ENCODE results near the gene ADISSP.

ADISSP gene

DNA sequence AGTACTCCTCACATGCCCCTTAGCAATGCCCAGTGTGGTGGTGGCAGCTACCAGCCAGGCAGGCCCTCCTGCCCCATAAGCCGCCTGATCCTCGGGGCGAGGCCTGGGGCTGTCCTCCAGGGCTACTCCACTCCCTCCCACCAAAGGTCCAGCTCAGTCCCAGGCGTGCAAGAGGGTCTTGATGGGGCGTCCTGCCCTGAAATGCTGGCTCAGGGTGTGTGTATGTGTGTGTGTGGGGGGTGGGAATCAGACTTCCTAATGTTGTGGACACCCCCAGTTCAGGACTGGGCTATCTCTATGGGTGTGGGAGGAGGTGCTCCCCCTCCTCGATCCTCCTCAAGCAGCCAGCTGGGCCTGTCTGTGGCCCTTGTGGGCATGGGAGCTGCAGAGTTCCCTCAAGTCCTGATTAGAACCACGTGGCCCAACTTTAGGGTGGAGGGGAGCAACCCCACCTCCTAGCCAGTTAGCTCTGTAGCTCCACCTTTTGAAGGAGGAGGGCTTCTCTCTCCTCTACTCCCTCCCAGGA is 27.6 kb downstream of the ADISSP start:
- DNase-seq (ENCODE audit: insufficient read length, low spot score) (no peak), FAIRE-seq (no peak)

DNA sequence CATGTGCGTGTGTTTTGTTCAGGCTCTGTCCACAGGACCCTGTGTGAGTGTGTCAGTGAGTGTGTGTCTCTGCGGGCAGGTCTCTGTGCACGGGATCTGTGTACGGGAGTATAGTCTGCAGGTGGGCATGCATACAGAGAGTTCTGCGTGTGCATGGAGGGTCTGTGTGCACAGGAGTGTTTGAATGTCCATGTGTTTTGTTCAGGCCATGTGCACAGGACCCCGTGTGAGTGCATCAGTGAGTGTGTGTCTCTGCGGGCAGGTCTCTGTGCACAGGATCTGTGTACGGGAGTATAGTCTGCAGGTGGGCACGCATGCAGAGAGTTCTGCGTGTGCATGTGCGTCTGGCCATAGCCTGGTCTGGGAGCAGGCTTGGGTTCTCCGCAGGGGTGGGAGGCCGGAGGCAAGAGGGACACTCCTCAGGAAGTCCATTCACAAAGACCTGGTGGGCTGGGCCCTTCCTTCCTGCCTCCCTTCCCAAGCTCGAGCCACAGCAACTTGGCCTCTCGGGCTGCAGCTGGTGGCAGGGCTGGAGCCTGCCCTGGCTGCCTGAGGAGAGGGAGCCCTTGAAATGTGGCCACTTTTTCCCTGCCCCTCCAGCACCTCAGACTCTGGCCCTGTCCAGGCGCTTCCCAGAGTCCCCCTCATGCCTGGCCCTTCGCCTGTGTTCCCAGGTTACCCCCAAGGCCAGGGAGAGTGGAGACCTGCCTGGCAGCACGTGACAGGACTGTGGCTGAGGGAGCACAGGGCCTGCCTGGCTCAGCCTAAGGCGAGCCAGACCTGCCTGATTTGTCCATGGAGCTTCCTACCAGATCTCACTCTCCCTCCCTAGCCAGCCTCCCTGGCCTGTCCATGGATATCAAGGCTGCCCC is 28.3 kb downstream of the ADISSP start:
- peak; percentile 74 for FAIRE-seq
- no peak for DNase-seq (ENCODE audit: insufficient read length, low spot score)

DNA sequence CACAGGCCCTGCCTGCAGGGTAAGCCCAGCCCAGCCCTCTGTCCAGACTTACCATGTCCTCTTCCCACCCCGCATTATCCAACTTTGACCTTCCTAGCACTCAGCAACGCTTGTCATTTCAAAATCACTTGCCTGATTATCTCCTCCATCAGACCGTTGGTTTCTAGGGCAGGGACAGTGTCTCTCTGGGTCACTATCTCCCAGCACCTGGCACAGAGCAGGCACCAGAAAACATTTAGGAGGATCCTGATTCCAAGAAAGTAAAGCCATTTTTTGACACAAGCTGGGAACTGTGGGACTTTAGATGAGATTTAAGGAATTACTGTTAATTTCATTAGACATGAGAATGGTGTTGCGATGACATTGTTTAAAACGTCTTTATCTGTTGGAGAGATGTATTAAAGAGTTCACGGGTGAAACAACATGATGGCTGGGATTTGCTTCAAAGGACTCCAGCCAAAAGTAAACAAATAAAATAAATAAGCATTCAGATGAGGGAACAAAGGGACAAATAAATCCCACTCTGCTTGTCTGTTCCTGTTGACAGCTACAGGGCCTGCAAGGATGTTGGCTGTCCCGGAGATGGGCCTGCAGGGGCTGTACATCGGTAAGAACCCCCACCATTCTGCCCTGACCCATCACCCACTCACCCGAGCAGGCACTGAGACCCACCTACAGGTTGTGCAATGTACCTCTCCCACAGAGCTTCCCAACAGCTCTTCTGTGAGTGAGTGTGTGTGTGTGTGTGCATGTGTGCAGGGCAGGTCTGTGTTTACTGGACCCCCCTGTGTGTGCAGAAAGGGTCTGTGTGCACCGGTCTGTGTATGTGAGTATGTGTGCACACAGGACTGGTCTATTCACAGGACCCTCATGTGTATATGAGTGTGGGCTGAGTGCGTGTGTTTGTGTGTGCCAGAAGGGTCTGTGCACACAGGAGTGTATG is 29.2 kb downstream of the ADISSP start:
- no peak for DNase-seq (ENCODE audit: insufficient read length, low spot score)
- FAIRE-seq, result no peak

DNA sequence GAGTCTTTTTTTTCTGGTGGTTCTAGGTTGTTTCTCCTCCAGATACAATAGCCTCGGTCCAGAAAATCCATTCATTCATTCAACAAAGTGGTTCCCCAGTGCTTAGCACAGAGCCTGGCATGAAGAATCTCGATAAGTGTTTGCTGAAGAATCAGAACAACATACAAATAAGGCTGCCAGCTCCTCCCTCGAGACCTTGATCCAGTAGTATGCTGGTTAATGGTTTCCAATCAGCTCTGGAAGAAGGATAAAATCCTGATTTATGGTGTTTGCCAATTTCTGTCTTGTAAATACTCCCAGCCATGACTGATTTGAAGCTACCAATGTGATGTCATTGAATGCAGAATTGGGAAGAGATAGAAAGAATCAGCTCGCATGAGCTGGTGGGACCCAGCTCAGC is 31.8 kb downstream of the ADISSP start:
- no peak for FAIRE-seq
- no peak for DNase-seq (ENCODE audit: insufficient read length, low spot score)

DNA sequence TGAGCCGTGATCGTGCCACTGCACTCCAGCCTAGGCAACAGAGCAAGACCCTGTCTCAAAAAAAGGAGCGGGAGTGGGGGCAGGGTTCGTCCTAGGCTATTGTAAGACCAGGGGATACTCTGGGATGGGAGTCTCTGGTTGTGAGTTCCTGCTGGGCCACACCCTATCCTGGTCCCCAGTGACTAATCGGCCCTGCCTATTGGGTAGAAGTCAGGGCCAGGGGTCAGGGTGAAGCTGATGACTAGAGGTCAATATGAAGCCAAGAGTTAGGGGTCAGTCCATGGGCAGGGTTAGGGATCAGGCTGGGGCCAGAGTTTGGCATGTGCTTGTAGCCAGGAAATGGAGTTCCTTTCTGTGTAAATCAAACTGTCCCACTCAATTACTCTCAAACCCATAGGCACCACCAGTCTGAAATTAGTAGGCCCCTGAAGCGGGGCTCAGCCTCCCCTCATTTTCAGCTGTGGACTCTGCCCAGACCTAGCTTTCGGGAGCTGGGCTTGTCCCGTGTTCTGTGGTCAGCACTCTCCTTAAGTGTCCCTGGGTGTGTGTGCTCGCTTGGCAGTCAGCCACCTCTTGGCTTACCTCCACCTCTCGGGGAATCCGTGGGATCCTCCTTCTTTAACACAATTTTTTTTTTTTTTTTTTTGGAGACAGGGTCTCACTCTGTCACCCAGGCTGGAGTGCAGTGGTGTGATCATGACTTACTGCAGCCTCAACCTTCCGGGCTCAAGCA is 33.3 kb downstream of the ADISSP start:
- DNase-seq (ENCODE audit: insufficient read length, low spot score) (no peak), FAIRE-seq (no peak)

DNA sequence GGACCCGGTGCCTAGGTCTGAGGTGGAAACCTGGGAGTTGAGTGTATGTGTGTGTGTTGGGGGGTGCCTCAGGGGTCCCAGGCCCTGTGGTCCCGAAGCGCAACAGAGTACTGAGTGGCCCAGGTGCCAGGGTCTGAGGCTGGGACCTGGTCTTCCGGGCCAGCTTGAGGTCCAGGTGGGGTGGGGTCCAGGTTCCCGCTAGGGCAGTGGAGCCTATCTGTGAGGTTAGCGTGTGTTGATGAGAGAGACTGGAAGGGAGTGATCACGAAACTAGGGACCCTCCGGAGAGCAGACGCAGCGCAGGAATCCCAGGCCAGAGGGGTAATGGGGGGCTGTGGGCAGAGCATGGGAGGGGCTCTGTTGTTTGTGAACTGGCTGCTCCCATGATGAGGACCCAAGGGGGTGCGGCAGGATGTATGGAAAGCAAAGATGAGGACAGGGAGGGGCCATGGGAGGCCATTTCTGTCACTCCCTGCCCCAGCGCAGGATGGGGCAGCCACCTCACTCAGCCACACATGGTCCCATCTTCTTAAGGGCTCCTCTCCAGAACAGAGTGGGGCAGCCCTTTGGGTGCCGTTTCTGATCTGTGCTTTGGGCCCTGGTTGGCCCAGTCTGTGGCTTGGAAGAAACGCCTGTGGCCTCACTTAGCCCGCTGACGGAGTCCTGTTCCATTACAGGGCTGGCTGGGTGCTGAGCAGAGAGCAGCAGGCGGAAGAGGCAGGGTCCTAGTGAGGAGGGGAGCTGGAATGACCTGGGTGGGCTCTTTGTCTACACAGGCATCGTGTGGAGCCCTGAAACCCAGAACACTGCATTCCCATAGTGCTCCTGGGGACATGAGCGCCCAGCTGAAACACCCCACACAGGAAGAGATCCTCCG is 34.2 kb downstream of the ADISSP start:
- no peak for FAIRE-seq
- DNase-seq (ENCODE audit: insufficient read length, low spot score), result no peak

DNA sequence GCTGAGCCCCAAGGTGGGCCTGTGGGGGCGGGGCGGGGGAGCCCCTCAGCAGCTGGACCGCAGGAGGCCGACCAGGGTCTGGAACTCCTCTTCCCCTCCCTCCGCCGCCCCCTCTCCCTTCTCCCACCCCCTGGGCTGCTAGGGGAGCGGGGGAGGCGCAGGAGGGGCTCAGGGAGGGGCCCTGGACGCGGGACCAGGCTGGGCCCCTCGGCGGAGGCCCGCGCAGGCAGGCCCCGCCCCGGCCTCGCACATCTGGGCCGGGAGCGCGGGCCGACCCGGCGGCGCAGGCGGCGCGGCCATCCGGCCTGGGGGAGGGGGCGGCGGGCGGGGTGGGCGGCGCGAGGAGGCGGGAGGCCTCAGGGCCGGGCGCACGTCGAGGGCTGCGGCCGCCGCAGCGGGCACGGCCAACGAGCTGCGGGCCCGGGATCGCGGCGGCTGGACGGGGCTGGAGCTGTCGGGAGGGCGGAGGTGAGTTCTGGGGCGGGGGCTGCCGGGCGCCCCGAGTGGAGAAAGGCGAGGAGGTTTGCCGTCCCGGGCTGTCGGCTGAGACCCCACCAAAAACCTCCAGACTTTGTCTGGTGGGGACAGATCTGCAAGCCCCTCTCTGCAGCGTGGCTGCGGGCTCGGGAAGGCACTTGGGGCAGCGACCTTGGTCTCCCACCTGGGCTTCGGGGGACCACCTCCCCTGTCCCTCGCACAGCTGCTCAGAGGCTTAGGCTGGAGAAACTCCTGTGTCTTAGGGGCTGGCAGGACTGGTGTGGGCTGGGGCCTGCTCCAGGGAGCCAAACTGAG is 35.0 kb downstream of the ADISSP start, which contains the start of gene HSPA12B:
HSPA12B (plus strand) TSS at position 359 of the 792 bp plus-strand sequence. CDS start 5,990 bp downstream, outside the sequence.
- FAIRE-seq (no peak), DNase-seq (ENCODE audit: insufficient read length, low spot score) (no peak)

DNA sequence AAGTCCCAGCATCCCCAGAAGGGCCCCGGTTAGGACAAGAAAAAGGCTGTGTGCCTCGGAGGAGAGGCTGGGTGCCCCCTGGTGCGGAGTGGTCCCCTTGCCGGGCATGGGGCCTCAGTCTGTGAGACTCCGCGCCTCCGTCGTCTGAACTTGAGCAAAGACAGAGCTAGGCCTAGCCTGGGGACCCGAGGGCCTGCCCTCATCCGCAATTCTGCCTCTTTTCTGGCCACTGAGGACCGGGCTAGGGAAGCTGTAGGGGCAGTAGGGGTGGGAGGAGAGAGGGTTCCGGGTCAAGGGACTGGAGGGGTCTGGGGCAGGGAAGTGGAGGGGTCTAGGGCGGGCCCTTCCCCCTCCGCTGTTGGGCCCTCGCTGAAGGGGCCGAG is 35.6 kb downstream of the ADISSP start:
- no peak for FAIRE-seq
- DNase-seq (ENCODE audit: insufficient read length, low spot score), result no peak

DNA sequence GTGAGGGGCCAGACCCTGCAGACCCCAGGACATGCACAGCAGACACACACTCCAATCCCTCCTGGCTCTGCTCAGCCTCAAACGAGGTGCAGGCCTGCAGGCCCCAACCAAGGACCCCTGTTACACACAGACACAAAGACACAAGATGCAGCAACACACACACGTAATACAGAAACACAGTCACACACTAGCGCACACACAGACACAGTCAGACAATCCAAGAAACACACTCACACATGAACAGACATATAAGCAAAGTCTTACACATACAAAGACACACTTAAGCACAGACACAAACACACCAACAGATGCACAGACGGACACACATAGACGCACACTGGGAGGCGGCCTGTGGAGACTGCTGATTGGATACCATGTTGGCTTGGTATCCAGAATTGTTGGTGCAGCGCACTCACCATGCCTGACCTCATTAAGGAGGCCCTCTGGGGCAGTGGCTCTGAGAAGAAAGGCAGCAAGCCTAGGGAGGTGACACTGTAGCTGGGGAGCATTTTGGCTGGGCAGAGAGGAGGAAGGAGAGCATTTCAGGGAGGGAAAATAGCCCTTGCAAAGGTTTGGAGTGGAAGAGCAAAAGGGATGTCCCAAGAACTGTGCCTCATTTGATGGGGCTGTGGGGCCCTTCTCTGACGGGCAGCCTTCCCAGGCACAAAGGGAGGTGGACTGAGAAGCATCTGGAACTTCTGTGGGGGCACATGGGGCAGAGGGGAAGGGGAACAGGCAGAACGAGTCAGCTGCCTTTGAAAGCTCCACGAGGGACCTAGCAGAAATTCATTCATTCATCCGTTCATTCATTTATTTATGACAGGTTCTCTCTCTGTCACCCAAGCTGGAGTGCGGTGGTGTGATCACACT is 36.5 kb downstream of the ADISSP start:
- DNase-seq (ENCODE audit: insufficient read length, low spot score) (no peak), FAIRE-seq (peak; percentile 36)

DNA sequence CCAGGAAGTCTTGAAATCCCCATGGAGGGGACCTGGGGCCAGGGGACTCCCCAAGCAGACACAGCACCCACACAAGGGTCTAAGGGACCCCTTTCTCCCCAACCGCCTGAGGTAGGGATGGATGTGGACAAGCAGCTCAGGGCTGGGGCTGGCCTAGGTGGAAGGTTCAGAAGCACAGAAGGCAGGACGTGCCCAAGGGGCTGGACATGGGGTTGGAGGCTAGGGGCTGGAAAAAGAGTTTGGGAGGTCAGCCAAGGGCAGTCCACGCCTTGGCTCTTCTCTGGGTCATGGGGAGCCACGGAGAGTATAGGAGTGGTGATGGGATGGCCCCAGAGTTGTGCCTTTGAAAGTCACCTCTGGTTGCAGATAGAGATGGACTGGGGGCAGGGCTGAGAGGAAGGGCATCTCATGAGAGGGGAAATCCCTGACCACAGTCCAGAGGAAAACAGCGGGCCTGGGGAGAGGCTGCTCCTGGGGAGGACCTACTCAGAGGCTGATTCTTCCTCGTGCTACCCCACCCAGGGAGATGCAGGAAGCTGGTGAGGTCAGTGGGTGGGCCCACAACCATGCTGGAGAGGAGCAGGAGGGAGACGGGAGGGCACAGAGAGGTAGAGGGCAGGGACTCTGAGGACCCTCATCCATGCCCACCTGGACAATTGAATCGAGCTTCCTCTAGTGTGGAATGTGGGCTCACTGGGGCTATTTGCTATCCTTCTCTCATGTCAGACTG is 37.6 kb downstream of the ADISSP start:
- FAIRE-seq (no peak), DNase-seq (ENCODE audit: insufficient read length, low spot score) (no peak)

DNA sequence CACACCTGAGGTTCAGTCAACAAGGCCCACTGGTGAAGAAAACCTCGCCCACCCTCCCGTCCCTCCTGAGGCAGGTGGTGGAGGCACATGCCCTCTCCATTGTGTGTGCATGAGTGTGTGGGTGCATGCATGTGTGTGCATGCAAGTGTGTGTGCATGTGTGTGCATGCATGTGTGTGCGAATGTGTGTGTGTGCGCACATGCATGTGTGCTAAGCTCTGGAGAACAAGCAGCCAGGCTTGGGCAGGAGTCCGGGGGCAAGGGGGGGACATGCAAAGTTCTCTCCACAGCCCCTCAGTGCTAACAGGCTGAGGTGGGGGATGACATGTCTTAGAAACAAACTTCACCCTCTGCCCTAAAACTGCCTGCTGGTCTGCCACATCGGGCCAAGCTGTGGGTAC is 38.2 kb downstream of the ADISSP start:
- peak; percentile 38 for FAIRE-seq
- no peak for DNase-seq (ENCODE audit: insufficient read length, low spot score)

DNA sequence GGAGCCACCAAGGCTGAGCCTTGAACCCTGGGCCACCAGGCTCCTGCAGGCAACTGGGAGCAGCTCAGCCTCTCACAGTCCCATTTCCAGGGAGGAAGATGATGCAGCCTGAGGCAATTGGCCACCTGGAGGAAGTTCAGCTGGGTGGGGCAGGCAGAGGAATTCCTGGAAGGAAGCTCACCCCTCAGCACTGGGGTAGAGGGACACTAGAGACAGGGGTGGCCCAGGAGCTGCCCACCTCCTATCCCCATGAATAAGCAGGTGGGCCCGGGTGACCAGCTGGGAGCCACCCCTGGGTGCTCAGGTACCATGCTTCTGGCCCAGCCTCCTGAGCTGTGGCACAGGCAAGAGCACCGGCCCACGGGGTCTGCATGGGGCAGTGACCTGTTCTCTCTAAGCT is 38.7 kb downstream of the ADISSP start:
- FAIRE-seq, result no peak
- no peak for DNase-seq (ENCODE audit: insufficient read length, low spot score)

DNA sequence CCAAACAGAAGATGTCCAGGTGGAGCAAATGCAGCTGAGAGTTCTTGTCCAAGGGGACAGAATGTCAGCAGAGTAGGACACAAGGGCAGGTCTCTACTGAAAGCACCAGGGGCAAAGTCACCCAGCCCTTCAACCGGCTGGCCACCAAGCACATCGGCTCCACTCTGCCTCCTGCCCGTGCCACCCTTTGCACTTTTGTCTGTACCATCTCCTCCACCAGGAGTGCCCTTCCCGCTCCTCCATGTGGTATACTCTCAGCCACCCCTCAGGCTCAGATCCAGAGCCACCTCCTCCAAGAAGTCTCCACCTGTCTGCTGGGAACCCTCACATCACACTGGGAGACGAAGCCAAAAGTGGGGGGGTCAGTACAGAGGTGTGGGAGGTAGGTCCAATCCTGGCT is 39.2 kb downstream of the ADISSP start:
- FAIRE-seq, result no peak

DNA sequence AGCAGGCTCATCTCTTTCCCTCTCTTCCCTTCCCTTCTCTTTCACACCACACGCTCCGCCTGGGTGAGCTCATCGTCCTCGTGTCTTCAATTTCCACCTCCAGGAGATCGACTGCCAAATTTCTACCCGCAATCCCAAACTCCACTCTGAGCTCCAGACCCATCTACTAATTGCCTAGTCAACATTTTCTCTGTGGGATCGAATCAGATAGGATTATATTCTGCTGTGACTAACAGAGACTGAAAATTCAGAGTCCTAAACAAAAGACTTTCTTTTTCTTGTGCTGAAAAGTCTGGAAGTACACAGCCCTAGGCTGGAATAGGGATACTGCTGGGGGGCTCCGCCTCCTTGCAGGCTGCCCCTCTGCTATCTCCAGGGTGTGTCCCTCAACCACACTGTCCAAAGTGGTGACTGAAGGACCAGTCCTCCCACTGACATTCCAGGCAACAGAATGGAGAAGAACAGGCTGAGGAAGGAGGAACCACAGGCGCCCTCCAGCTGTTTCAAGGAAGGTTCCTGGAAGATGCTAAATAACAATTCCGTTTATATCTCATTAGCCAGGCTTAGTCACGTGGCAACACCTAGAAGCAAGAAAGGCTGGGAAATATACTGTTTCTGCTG is 40.0 kb downstream of the ADISSP start:
- peak; percentile 49 for FAIRE-seq
- DNase-seq (ENCODE audit: insufficient read length, low spot score), result peak; percentile 45

More for the DNA sequence above, 39.2 kb downstream of the ADISSP start:
- DNase-seq (ENCODE audit: insufficient read length, low spot score), result no peak

DNA sequence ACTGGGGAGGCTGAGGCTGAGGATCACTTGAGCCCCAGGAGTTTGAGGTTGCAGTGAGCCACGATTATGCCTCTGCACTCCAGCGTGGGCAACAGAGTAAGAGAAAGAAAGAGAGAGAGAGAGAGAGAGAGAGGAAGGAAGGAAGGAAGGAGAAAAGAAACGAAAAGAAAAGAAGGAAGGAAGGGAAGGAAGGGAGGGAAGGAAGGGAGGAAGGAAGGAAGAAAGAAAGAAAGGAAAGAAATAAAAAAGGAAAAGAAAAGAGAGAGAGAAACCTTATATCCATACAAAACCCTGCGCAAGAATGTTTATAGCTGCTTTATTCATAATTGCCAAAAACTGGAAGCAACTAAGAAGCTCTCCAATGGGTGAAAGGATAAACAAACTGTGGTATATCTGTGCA is 43.2 kb downstream of the ADISSP start:
- no peak for FAIRE-seq
- no peak for DNase-seq (ENCODE audit: insufficient read length, low spot score)

DNA sequence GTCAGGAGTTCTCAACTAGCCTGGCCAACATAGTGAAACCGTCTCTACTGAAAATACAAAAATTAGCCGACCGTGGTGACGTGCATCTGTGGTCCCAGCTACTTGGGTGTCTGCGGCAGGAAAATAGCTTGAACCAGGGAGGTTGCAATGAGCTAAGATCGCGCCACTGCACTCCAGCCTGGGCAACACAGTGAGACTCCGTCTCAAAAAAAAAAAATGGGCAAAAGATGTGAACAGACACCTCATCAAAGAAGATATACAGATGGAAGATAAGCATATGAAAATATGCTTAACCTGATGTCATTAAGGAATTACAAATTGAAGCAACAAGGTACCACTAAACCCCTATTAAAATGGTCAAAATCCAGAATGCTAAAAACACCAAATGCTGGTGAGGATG is 44.3 kb downstream of the ADISSP start:
- DNase-seq (ENCODE audit: insufficient read length, low spot score) (no peak), FAIRE-seq (no peak)

DNA sequence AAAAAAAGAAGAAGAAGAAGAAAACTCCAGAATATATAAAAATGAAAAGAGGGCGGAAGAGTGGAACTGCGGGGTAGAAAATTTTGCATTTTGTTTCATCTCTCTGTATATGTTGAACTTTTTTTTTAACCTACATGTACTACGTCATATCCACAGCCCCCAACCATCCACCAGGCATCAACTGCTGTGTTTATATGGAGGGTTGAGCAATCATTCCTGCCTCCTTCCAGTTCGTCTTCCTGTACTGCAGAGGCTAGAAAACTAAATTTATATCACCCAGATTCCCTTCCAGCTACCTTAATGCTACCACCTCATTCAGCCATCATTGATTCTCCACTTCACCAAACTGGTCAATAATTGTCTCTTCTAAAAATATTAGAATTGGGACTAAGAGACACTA is 45.6 kb downstream of the ADISSP start:
- no peak for FAIRE-seq

More for the DNA sequence above, 45.6 kb downstream of the ADISSP start:
- DNase-seq (ENCODE audit: insufficient read length, low spot score), result no peak

Measured in HTR-8/SVneo (cell line).